K562 (cell line): ENCODE results near the gene DUSP10. TPM values are rescaled to one million over a fixed set of nuclear protein-coding genes. Genes with fewer than 3 reads are reported as not detected.
A peak's percentile ranks its signal among the peaks of the same experiment; 100 is the strongest.

Experiments used
- ATAC-seq: fragments of 200-7000 bp; cut with Tn5 transposase; 3 replicates; pipeline ENCODE4 v1.9.1; 2020; ENCODE audit warnings: moderate library complexity
- BruUV-seq: library from RNA; stranded (reverse); fragments of 400-500 nt; replicated peaks from 2 replicates; lab custom pipeline; 2021; lab: Mats Ljungman, UMichigan
- CTCF ChIA-PET: fragments of 300-600 bp; formaldehyde crosslinking; extraction: SDS; loops from one replicate; lab custom pipeline; 2021; ENCODE audit warnings: low intra/inter-chr PET ratio; lab: Yijun Ruan, JAX
- POLR2A ChIA-PET: fragments of 300-600, 350-650 bp; sonication (Branson Sonifier 250); formaldehyde crosslinking; extraction: SDS; loops from one replicate; lab custom pipeline; 2021; ENCODE audit warnings: antibody characterized with exemption, inconsistent platforms; lab: Yijun Ruan, JAX
- DNase-seq, 4 experiments: peaks; one replicate each; pipeline versions ENCODE4 v3.0.0 to v3.0.0-alpha.2; 2011 to 2018; ENCODE audit warnings: low spot score in 3 of 4, mixed read lengths in 3 of 4; ENCODE audit errors: extremely low read depth in 1 of 4
- FAIRE-seq: peaks from 2 replicates; lab custom pipeline; 2011; peaks lifted over from hg19 to GRCh38; lab: Jason Lieb, UNC
- H2AFZ ChIP-seq: 2 replicates; pipeline ENCODE4 v1.6.0; 2011; ENCODE audit warnings: low read depth, low read length, control low read depth, inconsistent platforms
- H3K27ac ChIP-seq: fragments of 200-600 bp; 3 replicates; pipeline ENCODE4 v1.8.0; 2011; ENCODE audit warnings: low read depth, mild to moderate bottlenecking, control low read depth, inconsistent platforms, low read length, moderate library complexity, mixed read lengths; ENCODE audit errors: extremely low read depth
- H3K27me3 ChIP-seq, 2 experiments: fragments of 300-600 bp in 1 of 2; 2 replicates in 1 of 2; 3 replicates in 1 of 2; pipeline versions ENCODE4 v1.6.0 to v1.8.0; 2011; ENCODE audit warnings: inconsistent platforms in 2 of 2, low read length in 2 of 2, mild to moderate bottlenecking in 1 of 2, mixed read lengths in 1 of 2, moderate library complexity in 1 of 2; ENCODE audit not compliant: control insufficient read depth in 2 of 2, insufficient read depth in 2 of 2
- H3K36me3 ChIP-seq: fragments of 300-600 bp; 3 replicates; pipeline ENCODE4 v1.8.0; 2011; ENCODE audit warnings: mild to moderate bottlenecking, low read length, inconsistent platforms; ENCODE audit not compliant: control insufficient read depth, insufficient read depth
- H3K4me1 ChIP-seq, 2 experiments: fragments of 200-600 bp in 1 of 2; replicated peaks in 1 of 2; 2 replicates in 1 of 2; 3 replicates in 1 of 2; pipeline versions ENCODE4 v1.5.1 to v1.8.0; 2011; ENCODE audit warnings: inconsistent platforms in 2 of 2, low read length in 2 of 2, mild to moderate bottlenecking in 1 of 2, mixed read lengths in 1 of 2, moderate library complexity in 1 of 2; ENCODE audit not compliant: control insufficient read depth in 2 of 2, insufficient read depth in 2 of 2
- H3K4me2 ChIP-seq: 2 replicates; pipeline ENCODE4 v1.6.1; 2011; ENCODE audit warnings: low read length, control low read depth, inconsistent platforms, mixed read lengths; ENCODE audit not compliant: insufficient read depth
- H3K4me3 ChIP-seq: fragments of 200-600 bp; sonication (generic), shearing (Covaris generic); 2 replicates; pipeline ENCODE4 v1.5.1; 2016; ENCODE audit warnings: control low read depth, inconsistent platforms
- H3K79me2 ChIP-seq: fragments of 200-600 bp; 3 replicates; pipeline ENCODE4 v1.8.0; 2011; ENCODE audit warnings: low read length, inconsistent platforms; ENCODE audit not compliant: control insufficient read depth, insufficient read depth
- H3K9ac ChIP-seq, 2 experiments: 2 replicates each; pipeline versions ENCODE4 v1.6.0 to v1.6.1; 2011; ENCODE audit warnings: low read depth in 2 of 2, low read length in 2 of 2, control low read depth in 1 of 2, inconsistent platforms in 1 of 2, mild to moderate bottlenecking in 1 of 2, mixed read lengths in 1 of 2; ENCODE audit not compliant: insufficient read depth in 1 of 2
- H3K9me1 ChIP-seq: one replicate; pipeline ENCODE4 v1.6.0; 2011; ENCODE audit warnings: inconsistent platforms, mild to moderate bottlenecking, low read length, moderate library complexity; ENCODE audit not compliant: control insufficient read depth, insufficient read depth
- H3K9me3 ChIP-seq: replicated peaks from 2 replicates; pipeline ENCODE4 v1.5.1; 2011; ENCODE audit warnings: low read depth, low read length, inconsistent platforms; ENCODE audit not compliant: control insufficient read depth, insufficient read depth
- H4K20me1 ChIP-seq: replicated peaks from 2 replicates; pipeline ENCODE4 v1.6.1; 2011; ENCODE audit warnings: low read length, inconsistent platforms, mixed read lengths; ENCODE audit not compliant: control insufficient read depth, insufficient read depth
- ARID2 ChIP-seq: fragments of 450-650 bp; IDR thresholded peaks from 2 replicates; pipeline ENCODE4 v1.6.1; 2017; ENCODE audit warnings: antibody characterized with exemption, mild to moderate bottlenecking
- FOXK2 ChIP-seq, 2 experiments: fragments of 450-650 bp; IDR thresholded peaks in 1 of 2; conservative IDR thresholded peaks in 1 of 2; 2 replicates each; pipeline ENCODE4 v1.6.1; 2016; ENCODE audit warnings: low read depth in 2 of 2, mild to moderate bottlenecking in 1 of 2
- HSF4 ChIP-seq: fragments of 250-450 bp; sonication (Bioruptor Pico); IDR thresholded peaks from 2 replicates; pipeline ENCODE4 v2.1.2; 2022; ENCODE audit warnings: mild to moderate bottlenecking, moderate library complexity, borderline replicate concordance
- LCOR ChIP-seq: sonication (generic); formaldehyde crosslinking; IDR thresholded peaks from 2 replicates; pipeline ENCODE4 v1.8.0; 2022; ENCODE audit warnings: mild to moderate bottlenecking, missing genetic modification reagents
- MAZ ChIP-seq, 2 experiments: fragments of 450-650 bp in 1 of 2; sonication (generic) in 1 of 2; formaldehyde crosslinking; IDR thresholded peaks in 1 of 2; conservative IDR thresholded peaks in 1 of 2; 2 replicates each; pipeline versions ENCODE4 v1.4.0 to v1.5.0; 2020; ENCODE audit warnings: mild to moderate bottlenecking in 1 of 2, missing genetic modification reagents in 1 of 2
- RBM39 ChIP-seq: fragments of 200-400 bp; formaldehyde crosslinking; optimal IDR thresholded peaks from 2 replicates; pipeline ENCODE3; 2018; ENCODE audit warnings: low read depth, low read length
- SMARCB1 ChIP-seq: IDR thresholded peaks from 2 replicates; pipeline ENCODE4 v1.6.1; 2011; ENCODE audit warnings: improper control_type of control experiment, low read depth; ENCODE audit not compliant: insufficient read length
- STAT5B ChIP-seq: fragments of 250-450 bp; sonication (Bioruptor Pico); IDR thresholded peaks from 2 replicates; pipeline ENCODE4 v1.8.0; 2021; ENCODE audit warnings: mild to moderate bottlenecking, inconsistent platforms
- ZNF444 ChIP-seq: fragments of 250-450 bp; sonication (Bioruptor Pico); IDR thresholded peaks from 2 replicates; pipeline ENCODE4 v1.4.0; 2020; ENCODE audit warnings: mild to moderate bottlenecking, moderate library complexity
- WGBS: fragments of 100-300 bp; shearing (Covaris generic); methylation state at CpG from one replicate; pipeline ENCODE4 v1.1.6; 2016; ENCODE audit warnings: low coverage, mixed read lengths; ENCODE audit not compliant: insufficient coverage; ENCODE audit errors: missing lambda C conversion rate; 5-methylcytosine and 5-hydroxymethylcytosine counted together
- in situ Hi-C: fragments of 300-500 bp; cut with MboI; formaldehyde crosslinking; loops from 4 replicates; pipeline ENCODE4 v1.15.0; 2018; ENCODE audit warnings: inconsistent platforms, mixed read lengths
- intact Hi-C: fragments of 100-400 bp; cut with micrococcal nuclease; formaldehyde crosslinking; loops from 2 replicates; pipeline ENCODE4 v1.14.2; 2022
- polyA plus RNA-seq, 8 experiments: library from polyadenylated mRNA; depleted of rRNA in 4 of 8; stranded (reverse) in 5 of 8; unstranded in 3 of 8; fragments of >200 nt; fragmentation: Nextera tagmentation in 2 of 8; fragmentation: Illumina TruSeq in 1 of 8; extraction: Ambion mirVana in 2 of 8; extraction: Trizol in 1 of 8; gene quantifications; 2 replicates each; pipeline versions ENCODE4 v1.2.1 to v1.2.3, GENCODE V29; 2011 to 2014; ENCODE audit warnings: inconsistent platforms in 1 of 8, missing spikeins in 1 of 8
- total RNA-seq, 7 experiments: library from RNA; depleted of rRNA in 6 of 7; stranded (reverse); fragments of >200 nt in 6 of 7; fragmentation: Illumina TruSeq in 2 of 7; extraction: Trizol in 2 of 7; gene quantifications; 2 replicates each; pipeline versions ENCODE4 v1.2.1 to v1.2.3, GENCODE V29; 2011 to 2021; ENCODE audit warnings: low replicate concordance in 1 of 7
- TF ChIP-seq, protein P1 (sequence below): fragments of 250-450 bp; sonication (Bioruptor Pico); IDR thresholded peaks from 2 replicates; pipeline ENCODE4 v1.5.0; 2022; ENCODE audit warnings: mild to moderate bottlenecking

Gene DUSP10
- total and polyA plus RNA-seq, 9 of the 15 experiments (the other 6 are each of a cell fraction or from before 2014, with no cell fraction given): 1.7 to 8.3 (median 6.1) TPM

DNA sequence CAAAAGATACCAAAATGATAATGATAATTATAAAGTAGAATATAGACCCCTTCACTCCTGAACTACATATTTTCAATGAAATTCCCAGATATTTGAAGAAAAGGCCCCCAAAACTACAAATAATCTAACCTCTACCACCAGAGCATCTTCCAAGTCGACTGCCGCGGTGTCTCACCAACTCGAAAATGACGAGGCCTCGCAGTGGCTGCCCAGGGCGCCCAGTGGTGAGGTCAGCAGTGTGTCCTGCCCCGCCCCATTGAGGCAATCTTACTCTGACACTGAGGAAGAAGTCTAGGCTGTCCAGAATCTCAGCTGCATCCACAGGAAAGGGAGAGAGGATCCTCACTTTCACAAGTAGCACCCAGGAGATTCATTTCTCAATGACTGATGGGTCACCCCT, 5.2 kb downstream of the DUSP10 start (continued):
- no peak for TF ChIP-seq FOXK2 (conservative IDR thresholded peaks at IDR 0.05 in 1 of 2, IDR thresholded peaks at IDR 0.05 in 1 of 2; ENCODE audit: low read depth in 2 of 2)
- TF ChIP-seq ZNF444: no peak
- no peak for TF ChIP-seq LCOR (CRISPR knock-in tag)
- no peak for TF ChIP-seq STAT5B
- TF ChIP-seq, protein P1, sequence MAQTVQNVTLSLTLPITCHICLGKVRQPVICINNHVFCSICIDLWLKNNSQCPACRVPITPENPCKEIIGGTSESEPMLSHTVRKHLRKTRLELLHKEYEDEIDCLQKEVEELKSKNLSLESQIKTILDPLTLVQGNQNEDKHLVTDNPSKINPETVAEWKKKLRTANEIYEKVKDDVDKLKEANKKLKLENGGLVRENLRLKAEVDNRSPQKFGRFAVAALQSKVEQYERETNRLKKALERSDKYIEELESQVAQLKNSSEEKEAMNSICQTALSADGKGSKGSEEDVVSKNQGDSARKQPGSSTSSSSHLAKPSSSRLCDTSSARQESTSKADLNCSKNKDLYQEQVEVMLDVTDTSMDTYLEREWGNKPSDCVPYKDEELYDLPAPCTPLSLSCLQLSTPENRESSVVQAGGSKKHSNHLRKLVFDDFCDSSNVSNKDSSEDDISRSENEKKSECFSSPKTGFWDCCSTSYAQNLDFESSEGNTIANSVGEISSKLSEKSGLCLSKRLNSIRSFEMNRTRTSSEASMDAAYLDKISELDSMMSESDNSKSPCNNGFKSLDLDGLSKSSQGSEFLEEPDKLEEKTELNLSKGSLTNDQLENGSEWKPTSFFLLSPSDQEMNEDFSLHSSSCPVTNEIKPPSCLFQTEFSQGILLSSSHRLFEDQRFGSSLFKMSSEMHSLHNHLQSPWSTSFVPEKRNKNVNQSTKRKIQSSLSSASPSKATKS: no peak
- no peak for TF ChIP-seq HSF4
- TF ChIP-seq RBM39: no peak
- TF ChIP-seq ARID2: no peak

DNA sequence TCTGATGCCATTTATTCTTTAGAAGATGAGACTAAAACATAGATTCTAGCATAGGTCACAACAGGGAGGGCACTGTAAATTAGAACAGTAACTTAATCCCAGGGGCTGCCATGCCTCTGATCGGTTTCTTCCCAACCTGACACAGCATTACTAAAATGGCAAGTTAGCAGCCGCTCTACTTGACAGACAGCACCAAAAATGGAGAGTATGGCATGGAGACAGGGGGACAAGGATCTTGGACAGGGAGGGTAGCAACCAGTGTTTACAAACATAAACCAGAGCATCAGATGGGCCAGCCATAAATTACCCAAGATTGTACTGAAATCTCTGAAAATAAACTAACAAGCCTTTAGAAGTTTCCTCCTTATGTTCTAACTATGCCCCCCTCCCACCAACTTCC, 5.9 kb downstream of the DUSP10 start:
- in situ Hi-C loops: no loop called here
- no TSS peak for BruUV-seq
- ChIA-PET CTCF (no interaction called here), POLR2A (no interaction called here)
- Histone ChIP-seq H3K36me3 (peaks cover 15% of the 10 kb centered on the region; the same call in 2 of the 3 replicates), H3K9me3 (no peaks in the 10 kb centered on the region), H3K27me3 (no peaks in the 10 kb centered on the region), H3K9ac (no peak overlapping the region), H3K9me1 (no peaks in the 10 kb centered on the region), H4K20me1 (0 out of 2 replicates have a peak, but pooled peaks cover 6% of the 10 kb centered on the region), H3K27ac (no peak overlapping the region), H3K4me3 (no peak overlapping the region), H3K4me1 (peaks cover 8 to 21% of the 10 kb centered on the region in 2 experiments), H3K4me2 (peak overlapping the region; percentile 10; the same call in 1 of the 2 replicates), H2AFZ (no peak overlapping the region), H3K79me2 (peaks cover 40% of the 10 kb centered on the region)
- FAIRE-seq (no peak), DNase-seq (no peak), ATAC-seq (no peak)
- intact Hi-C loops: loop anchor here (5.0 kb wide), 1 partner anchor 1991 kb away; no protein-coding TSS in a partner anchor
- TF ChIP-seq SMARCB1 (no peak), MAZ (CRISPR knock-in tag; conservative IDR thresholded peaks at IDR 0.05 in 1 of 2, IDR thresholded peaks at IDR 0.05 in 1 of 2) (0 out of 4 replicates have a peak, but pooled peaks of 1 of the 2 experiments have one; percentile 17)
- WGBS: 25% methylated on average over 2 of the region's 2 CpGs
